HL-60 (cell line): ENCODE results near the gene DUS1L.

ENCODE experiments used
- CTCF ChIP-seq: IDR thresholded peaks from one replicate; pipeline ENCODE4 v1.5.1; 2011; ENCODE audit warnings: low read length, control low read depth, inconsistent platforms; ENCODE audit not compliant: insufficient read depth
- GABPA ChIP-seq: IDR thresholded peaks from 2 replicates; pipeline ENCODE4 v1.6.1; 2012; ENCODE audit warnings: low read depth
- POLR2AphosphoS5 ChIP-seq: IDR thresholded peaks from 2 replicates; pipeline ENCODE4 v1.6.1; 2012; ENCODE audit warnings: low read depth
- SPI1 ChIP-seq: IDR thresholded peaks from 2 replicates; pipeline ENCODE4 v1.6.1; 2012; ENCODE audit warnings: low read depth, mild to moderate bottlenecking, borderline replicate concordance
- TF ChIP-seq, protein P1 (sequence below): IDR thresholded peaks from 2 replicates; pipeline ENCODE4 v1.6.1; 2012; ENCODE audit warnings: low read depth; ENCODE audit not compliant: insufficient replicate concordance

GRCh38 chr17:82080789-82081464 is 15.3 kb upstream of the DUS1L start:
- TF ChIP-seq, protein P1, sequence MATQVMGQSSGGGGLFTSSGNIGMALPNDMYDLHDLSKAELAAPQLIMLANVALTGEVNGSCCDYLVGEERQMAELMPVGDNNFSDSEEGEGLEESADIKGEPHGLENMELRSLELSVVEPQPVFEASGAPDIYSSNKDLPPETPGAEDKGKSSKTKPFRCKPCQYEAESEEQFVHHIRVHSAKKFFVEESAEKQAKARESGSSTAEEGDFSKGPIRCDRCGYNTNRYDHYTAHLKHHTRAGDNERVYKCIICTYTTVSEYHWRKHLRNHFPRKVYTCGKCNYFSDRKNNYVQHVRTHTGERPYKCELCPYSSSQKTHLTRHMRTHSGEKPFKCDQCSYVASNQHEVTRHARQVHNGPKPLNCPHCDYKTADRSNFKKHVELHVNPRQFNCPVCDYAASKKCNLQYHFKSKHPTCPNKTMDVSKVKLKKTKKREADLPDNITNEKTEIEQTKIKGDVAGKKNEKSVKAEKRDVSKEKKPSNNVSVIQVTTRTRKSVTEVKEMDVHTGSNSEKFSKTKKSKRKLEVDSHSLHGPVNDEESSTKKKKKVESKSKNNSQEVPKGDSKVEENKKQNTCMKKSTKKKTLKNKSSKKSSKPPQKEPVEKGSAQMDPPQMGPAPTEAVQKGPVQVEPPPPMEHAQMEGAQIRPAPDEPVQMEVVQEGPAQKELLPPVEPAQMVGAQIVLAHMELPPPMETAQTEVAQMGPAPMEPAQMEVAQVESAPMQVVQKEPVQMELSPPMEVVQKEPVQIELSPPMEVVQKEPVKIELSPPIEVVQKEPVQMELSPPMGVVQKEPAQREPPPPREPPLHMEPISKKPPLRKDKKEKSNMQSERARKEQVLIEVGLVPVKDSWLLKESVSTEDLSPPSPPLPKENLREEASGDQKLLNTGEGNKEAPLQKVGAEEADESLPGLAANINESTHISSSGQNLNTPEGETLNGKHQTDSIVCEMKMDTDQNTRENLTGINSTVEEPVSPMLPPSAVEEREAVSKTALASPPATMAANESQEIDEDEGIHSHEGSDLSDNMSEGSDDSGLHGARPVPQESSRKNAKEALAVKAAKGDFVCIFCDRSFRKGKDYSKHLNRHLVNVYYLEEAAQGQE, result no peak
- TF ChIP-seq CTCF (no peak), POLR2AphosphoS5 (no peak; the same call in none of the 2 replicates), SPI1 (no peak), GABPA (no peak)
